ENCODE data around the gene MEGF6.

GRCh38 chr1:3467096-3468036, 143.9 kb downstream of the MEGF6 start:
- TF ChIP-seq POLR2AphosphoS5 (IDR thresholded peaks at IDR 0.05; ENCODE audit: borderline replicate concordance, low read depth, low read length) (no peak), EZH2 (IDR thresholded peaks at IDR 0.05) (no peak), FOXP2 (optimal IDR thresholded peaks at IDR 0.05; ENCODE audit: control extremely low read depth, extremely low read length, insufficient read depth) (no peak)
